A375 (cell line): ENCODE data around the gene ZNF597. TPM values are rescaled to one million over a fixed set of nuclear protein-coding genes. Genes with fewer than 3 reads are reported as not detected.

Experiments used
- small RNA-seq: library from RNA; depleted of rRNA; stranded (forward); fragments of <200 nt; gene quantifications from one replicate; pipeline ENCODE3, GENCODE V24; 2014
- total RNA-seq: library from RNA; depleted of rRNA; stranded (reverse); fragments of >200 nt; shearing (Covaris generic); gene quantifications from 2 replicates; pipeline ENCODE4 v1.2.3, GENCODE V29; 2014; rRNA removed

The ZNF597 gene, protein sequence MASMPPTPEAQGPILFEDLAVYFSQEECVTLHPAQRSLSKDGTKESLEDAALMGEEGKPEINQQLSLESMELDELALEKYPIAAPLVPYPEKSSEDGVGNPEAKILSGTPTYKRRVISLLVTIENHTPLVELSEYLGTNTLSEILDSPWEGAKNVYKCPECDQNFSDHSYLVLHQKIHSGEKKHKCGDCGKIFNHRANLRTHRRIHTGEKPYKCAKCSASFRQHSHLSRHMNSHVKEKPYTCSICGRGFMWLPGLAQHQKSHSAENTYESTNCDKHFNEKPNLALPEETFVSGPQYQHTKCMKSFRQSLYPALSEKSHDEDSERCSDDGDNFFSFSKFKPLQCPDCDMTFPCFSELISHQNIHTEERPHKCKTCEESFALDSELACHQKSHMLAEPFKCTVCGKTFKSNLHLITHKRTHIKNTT
- total RNA-seq, result 0.91 and 1.4 TPM in 2 replicates

DNA sequence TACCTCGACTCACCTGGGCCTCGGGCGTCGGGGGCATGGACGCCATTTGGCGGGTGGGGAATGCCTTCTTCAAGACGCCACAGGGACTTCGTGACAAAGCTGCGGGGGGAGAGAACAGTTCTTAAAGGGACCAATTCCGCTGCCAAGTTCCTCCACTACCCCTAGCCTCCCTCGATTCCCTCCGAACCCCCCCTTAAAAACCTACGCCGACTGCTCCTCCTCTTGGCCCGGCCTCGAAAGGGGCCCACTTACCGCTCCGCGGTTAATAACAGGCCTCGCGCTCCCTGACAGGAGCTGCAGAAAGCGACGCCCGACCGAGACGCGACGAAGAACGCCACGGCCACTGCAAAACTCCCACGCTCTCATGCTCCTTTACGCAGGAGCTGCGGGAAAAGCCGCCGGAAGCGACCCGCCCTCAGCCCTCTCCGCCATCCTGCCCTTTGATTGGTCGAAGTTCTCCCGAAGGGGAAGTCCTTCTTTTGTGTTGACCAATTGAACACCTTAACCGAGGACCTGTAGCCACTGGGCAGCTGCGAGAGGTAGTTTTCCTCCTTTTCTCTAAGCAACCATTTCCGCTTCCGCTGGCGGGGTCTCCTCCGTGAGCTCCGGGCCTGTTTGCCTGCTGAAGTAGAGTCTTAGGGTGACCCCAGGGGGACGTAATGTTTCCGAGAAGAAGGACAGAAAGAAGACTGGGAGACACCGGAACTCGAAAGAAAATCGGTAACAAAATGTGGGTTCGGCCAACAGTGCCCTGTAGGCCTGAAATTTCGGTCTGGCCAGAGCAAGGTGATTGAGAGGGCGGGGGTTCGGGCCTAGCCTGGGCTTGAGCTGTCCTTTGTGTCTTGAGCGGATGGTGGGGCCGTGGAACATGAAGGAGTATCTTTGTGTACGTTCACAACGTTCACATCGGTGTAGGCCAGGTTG, at the start of gene ZNF597, which contains the start of gene NAA60:
ZNF597 (minus strand) TSS at position 397 of the 924 bp plus-strand sequence; CDS start at position 46, 351 bp downstream.
NAA60 (plus strand) TSS at position 573 of the 924 bp plus-strand sequence. CDS start 32,548 bp downstream, outside the sequence.

GRCh38 chr16:3400779-3401688, 42.3 kb downstream of the ZNF597 start, which contains the start of the genes ZNF174 and ZSCAN32:
TSS of gene ZNF174 (plus strand) at chr16:3401215. CDS start at chr16:3402005, 790 bp downstream.
TSS of gene ZSCAN32 (minus strand) at chr16:3401004. CDS start at chr16:3397557, 3,447 bp downstream.

Small RNA genes within 50 kb of the gene (small RNA-seq; reads per million reads assigned to genes)
- gene MIR6126, result not detected

Other genes starting within 250 kb of the ZNF597 start
- 14.2 and 15.4 TPM in 2 replicates for gene ZNF200, start 208.3 kb downstream of the ZNF597 start, total RNA-seq
- gene MEFV, start 186.9 kb downstream of the ZNF597 start, total RNA-seq, result 0.38 TPM in 1 of 2 replicates, not detected in the other
- 88.5 and 92.5 TPM in 2 replicates for gene ZNF263, start 160.0 kb downstream of the ZNF597 start, total RNA-seq
- gene TIGD7, start 138.1 kb downstream of the ZNF597 start, total RNA-seq, result 5.0 and 6.7 TPM in 2 replicates
- gene ZNF75A, start 138.0 kb downstream of the ZNF597 start, total RNA-seq, result 16.6 and 21.6 TPM in 2 replicates
- not detected in 2 replicates for gene OR2C1, start 87.6 kb downstream of the ZNF597 start, total RNA-seq
- gene ZSCAN32, start 42.5 kb downstream of the ZNF597 start, total RNA-seq, result 11.1 and 12.6 TPM in 2 replicates
- gene ZNF174, start 42.3 kb downstream of the ZNF597 start, total RNA-seq, result 14.0 and 14.5 TPM in 2 replicates
- 9.6 and 15.4 TPM in 2 replicates for gene NAA60, start 176 bp upstream of the ZNF597 start, total RNA-seq
- gene C16orf90, start 52.0 kb upstream of the ZNF597 start, total RNA-seq, result not detected in 2 replicates
- gene CLUAP1, start 57.5 kb upstream of the ZNF597 start, total RNA-seq, result 14.4 and 14.9 TPM in 2 replicates
- 0.08 TPM in 1 of 2 replicates, not detected in the other for gene NLRC3, start 133.9 kb upstream of the ZNF597 start, total RNA-seq
- 5.1 and 7.0 TPM in 2 replicates for gene SLX4, start 168.1 kb upstream of the ZNF597 start, total RNA-seq
- gene DNASE1, start 211.2 kb upstream of the ZNF597 start, total RNA-seq, result 6.1 and 9.8 TPM in 2 replicates